ELF-1 (cell line): ENCODE measurements around the gene ABHD12B.
"Not testable (repeated sequence)": the region's sequence is repeated elsewhere in the genome, so short reads cannot be mapped to it uniquely, and the experiment has no call there.

Experiments used
- DNase-seq: peaks from one replicate; pipeline ENCODE4 v3.0.0-alpha.2; 2016; ENCODE audit warnings: low read depth, low spot score

The ABHD12B gene

GRCh38 chr14:50935126-50936015, 63.5 kb downstream of the ABHD12B start:
- DNase-seq: no peak

GRCh38 chr14:50936016-50936340, 64.1 kb downstream of the ABHD12B start:
- no peak for DNase-seq

- no peak for DNase-seq
Measured at GRCh38 chr14:50936882-50937281, 65.0 kb downstream of the ABHD12B start.

- no peak for DNase-seq
Measured at GRCh38 chr14:50937325-50937724, 65.5 kb downstream of the ABHD12B start.

GRCh38 chr14:50937800-50938199, 65.9 kb downstream of the ABHD12B start:
- DNase-seq: no peak

GRCh38 chr14:50941151-50941550, 69.3 kb downstream of the ABHD12B start:
- no peak for DNase-seq

GRCh38 chr14:50941638-50942037, 69.8 kb downstream of the ABHD12B start:
- not testable (repeated sequence) for DNase-seq

GRCh38 chr14:50943261-50943942, 71.5 kb downstream of the ABHD12B start:
- peak; percentile 84 for DNase-seq

- DNase-seq: peak; percentile 87
Measured at GRCh38 chr14:50943943-50944646, 72.2 kb downstream of the ABHD12B start, which contains the start of gene PYGL. Gene PYGL (minus strand): TSS chr14:50944483. CDS start chr14:50944403, 80 bp downstream.

- no peak for DNase-seq
Measured at GRCh38 chr14:50944647-50945413, 73.0 kb downstream of the ABHD12B start.

GRCh38 chr14:50946234-50946935, 74.5 kb downstream of the ABHD12B start:
- no peak for DNase-seq

- DNase-seq: no peak
Measured at GRCh38 chr14:50947446-50947845, 75.6 kb downstream of the ABHD12B start.

GRCh38 chr14:50948205-50948604, 76.4 kb downstream of the ABHD12B start:
- DNase-seq: no peak

- DNase-seq: no peak
Measured at GRCh38 chr14:50951032-50951431, 79.2 kb downstream of the ABHD12B start.

- no peak for DNase-seq
Measured at GRCh38 chr14:50953502-50953901, 81.6 kb downstream of the ABHD12B start.
